HG03378 (cell line): ENCODE data around the gene TUBGCP2.

Experiments
- ATAC-seq: cut with Tn5 transposase; IDR thresholded peaks from one replicate; pipeline ENCODE4 v1.9.1; 2021; ENCODE audit warnings: mild to moderate bottlenecking, moderate library complexity; ENCODE audit not compliant: unreplicated experiment

The TUBGCP2 gene, protein sequence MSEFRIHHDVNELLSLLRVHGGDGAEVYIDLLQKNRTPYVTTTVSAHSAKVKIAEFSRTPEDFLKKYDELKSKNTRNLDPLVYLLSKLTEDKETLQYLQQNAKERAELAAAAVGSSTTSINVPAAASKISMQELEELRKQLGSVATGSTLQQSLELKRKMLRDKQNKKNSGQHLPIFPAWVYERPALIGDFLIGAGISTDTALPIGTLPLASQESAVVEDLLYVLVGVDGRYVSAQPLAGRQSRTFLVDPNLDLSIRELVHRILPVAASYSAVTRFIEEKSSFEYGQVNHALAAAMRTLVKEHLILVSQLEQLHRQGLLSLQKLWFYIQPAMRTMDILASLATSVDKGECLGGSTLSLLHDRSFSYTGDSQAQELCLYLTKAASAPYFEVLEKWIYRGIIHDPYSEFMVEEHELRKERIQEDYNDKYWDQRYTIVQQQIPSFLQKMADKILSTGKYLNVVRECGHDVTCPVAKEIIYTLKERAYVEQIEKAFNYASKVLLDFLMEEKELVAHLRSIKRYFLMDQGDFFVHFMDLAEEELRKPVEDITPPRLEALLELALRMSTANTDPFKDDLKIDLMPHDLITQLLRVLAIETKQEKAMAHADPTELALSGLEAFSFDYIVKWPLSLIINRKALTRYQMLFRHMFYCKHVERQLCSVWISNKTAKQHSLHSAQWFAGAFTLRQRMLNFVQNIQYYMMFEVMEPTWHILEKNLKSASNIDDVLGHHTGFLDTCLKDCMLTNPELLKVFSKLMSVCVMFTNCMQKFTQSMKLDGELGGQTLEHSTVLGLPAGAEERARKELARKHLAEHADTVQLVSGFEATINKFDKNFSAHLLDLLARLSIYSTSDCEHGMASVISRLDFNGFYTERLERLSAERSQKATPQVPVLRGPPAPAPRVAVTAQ

DNA sequence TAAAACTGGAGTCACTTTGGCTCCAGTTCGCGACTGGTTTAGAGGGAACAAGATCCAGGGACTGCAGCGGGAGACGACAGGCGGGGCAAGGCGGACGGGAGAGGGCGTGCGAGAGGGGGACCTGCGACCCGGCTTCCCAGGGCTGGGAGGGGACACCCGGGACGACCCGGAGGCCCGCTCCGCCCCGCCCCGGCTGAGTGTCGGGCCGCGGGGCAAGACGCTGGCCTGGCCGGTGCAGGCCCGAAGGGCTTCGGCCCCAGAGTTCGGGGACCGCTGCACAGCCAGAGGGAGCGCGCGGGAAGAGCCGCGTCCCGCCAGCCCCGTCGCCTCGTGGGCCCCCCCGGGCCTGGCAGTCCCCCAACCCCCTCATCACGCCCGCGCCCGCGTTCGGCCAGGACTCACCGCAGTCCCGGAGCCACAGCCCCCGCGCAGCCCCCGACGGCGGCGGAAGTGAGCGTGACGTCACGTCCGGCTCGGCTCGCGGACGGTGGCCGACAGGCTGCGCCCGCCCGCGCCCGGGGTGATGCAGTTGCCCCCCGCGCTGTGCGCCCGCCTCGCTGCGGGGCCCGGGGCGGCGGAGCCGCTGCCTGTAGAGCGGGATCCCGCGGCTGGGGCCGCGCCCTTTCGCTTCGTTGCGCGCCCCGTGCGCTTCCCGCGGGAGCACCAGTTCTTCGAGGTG lies at the start of gene TUBGCP2, which contains the start of gene ZNF511:
Gene TUBGCP2, minus strand, starts transcription at position 452 of the 679 bp plus-strand sequence. CDS start 5,931 bp downstream, outside the sequence.
Gene ZNF511, plus strand, starts transcription at position 494 of the 679 bp plus-strand sequence. Its CDS starts 30 bp downstream, at position 524.
- peak; percentile 59 for ATAC-seq

DNA sequence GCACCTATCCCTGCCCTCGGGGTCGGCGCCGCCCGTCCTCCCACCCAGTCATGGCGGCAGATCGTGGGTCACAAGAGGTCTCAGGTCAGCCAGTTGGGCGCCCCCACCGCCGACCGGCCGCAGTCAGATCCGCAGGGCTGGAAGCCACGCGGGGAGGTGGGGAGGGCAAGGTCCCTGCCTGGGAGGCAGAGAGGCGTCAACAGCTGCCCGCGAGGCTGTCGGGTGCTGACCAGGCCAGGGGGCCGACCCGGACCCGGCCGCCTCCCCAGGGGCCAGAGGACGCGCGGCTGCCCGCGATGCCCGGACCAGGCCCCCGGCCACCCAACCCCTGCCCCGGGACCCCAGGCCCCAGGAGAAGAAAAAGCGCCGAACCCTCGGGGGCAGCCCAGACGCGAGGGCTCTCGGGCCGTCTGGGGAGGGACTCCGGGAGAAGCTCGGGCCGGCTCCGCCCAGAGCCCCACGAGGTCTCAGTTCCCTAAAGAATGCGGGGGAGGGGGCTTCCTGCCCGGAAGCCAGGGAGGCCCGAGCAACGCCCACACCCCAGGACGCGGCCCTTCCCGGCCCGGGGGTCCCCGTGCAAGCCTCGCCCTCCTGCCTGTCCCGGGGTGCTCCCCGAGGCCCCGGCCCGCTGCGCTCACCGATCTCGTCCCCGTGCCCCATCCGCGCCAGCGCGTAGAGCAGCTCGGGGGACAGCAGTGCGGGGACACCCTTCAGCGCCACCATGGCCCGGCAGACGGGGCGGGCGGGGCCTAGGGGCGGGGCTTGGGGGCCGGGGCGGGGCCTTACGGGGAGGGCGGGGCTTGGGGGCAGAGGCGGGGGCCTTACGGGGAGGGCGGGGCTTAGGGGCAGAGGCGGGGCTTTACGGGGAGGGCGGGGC lies 48.9 kb upstream of the TUBGCP2 start, which contains the start of gene FUOM:
Gene FUOM, minus strand, starts transcription at position 735 of the 877 bp plus-strand sequence. Its CDS starts 12 bp downstream, at position 723.
- ATAC-seq, result peak; percentile 51

DNA sequence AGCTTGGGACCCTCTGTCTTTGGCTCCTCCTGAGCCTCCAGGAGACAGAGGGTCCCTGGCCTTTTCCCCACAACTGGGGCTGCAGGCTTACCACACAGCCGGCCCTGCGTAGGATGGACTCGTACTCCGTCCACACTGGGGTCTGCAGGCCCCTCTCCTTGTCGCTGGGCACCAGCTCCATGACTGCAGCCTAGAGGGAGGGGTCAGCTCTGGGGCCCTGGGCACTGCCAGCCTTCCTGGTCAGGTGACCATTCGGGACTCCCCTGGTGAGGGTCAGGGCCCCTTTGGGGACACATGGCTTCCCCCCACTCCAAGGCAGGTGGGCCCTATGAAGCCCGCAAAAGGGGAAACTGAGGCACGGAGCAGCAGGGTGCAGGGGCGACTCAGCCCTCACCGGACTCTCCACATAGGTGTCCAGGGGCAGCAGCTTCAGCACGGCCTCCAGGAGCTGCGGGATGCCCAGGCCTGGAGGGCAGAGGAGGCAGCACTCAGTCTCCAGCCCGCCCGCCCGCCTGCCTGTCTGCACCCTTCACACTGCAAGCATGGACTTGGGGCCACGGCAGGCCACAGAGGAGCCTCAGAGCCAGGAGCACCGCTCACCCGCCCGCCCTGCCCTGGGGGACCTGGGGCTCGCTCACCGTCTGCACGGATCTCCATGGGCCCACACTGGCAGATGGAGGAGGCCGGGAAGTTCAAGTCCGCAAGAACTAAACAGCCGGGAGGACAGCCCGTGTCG lies 48.0 kb upstream of the TUBGCP2 start:
- no peak for ATAC-seq

GRCh38 chr10:133355991-133356390 lies 47.3 kb upstream of the TUBGCP2 start:
- no peak for ATAC-seq

- ATAC-seq, result no peak
These were observed 46.6 kb upstream of the TUBGCP2 start for GRCh38 chr10:133355266-133355665.

- ATAC-seq, result no peak
These were observed 46.1 kb upstream of the TUBGCP2 start for GRCh38 chr10:133354672-133355240.

- no peak for ATAC-seq
These were observed 45.4 kb upstream of the TUBGCP2 start for GRCh38 chr10:133353988-133354605.

GRCh38 chr10:133353202-133353959 lies 44.7 kb upstream of the TUBGCP2 start:
- ATAC-seq, result no peak

GRCh38 chr10:133351408-133352318 lies 43.0 kb upstream of the TUBGCP2 start:
- ATAC-seq, result no peak

DNA sequence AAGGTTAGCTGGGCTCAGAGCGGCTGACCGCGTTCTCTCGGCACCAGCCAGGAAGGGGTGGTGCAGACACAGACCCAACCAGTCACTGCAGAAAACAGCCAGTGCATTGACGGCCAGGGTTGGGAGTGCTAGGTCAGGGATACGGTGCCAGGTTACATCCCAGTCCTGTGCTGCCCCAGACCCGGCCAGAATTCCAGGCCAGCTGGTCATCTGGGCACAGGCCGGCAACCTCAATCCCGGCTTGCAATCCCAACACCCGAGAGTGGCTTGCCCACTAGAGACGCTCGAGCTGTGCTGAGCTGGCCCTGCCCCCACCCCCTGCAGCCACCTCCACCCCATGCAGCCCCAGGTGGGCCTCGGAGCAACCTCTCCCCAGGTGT lies 42.3 kb upstream of the TUBGCP2 start:
- ATAC-seq, result no peak

DNA sequence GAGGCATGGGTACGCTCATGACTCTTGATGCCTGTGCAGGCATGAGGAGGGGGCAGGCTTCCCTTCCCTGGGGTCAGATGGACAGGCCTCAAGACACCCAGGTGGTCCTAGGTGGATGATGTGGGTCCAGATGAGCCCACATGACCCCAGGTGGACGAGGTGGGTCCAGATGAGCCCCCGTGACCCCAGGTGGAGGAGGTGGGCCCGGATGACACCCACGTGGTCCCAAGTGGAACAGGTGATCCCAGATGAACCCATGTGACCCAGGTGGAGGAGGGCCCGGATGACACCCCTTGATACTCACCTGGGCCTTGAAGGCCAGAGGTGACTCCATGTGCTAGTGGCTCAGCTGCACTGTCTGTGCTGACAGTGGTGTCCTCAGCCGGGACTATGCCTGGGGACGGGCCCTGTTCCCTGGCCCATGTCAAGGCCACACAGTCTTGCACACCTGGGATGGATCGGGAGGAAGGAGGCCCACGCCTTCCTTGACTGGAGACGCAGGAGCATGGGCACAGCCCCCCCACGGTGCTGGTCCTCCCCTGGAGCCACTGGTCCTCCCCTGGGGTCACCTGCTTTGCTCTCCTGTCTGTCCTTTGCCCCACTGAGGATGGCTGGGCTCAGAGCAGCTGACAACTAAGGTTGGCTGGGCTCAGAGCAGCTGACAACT lies 41.7 kb upstream of the TUBGCP2 start:
- ATAC-seq, result no peak

GRCh38 chr10:133349577-133350011 lies 40.9 kb upstream of the TUBGCP2 start:
- ATAC-seq, result no peak

- no peak for ATAC-seq
These were observed 40.5 kb upstream of the TUBGCP2 start for GRCh38 chr10:133349160-133349568.

DNA sequence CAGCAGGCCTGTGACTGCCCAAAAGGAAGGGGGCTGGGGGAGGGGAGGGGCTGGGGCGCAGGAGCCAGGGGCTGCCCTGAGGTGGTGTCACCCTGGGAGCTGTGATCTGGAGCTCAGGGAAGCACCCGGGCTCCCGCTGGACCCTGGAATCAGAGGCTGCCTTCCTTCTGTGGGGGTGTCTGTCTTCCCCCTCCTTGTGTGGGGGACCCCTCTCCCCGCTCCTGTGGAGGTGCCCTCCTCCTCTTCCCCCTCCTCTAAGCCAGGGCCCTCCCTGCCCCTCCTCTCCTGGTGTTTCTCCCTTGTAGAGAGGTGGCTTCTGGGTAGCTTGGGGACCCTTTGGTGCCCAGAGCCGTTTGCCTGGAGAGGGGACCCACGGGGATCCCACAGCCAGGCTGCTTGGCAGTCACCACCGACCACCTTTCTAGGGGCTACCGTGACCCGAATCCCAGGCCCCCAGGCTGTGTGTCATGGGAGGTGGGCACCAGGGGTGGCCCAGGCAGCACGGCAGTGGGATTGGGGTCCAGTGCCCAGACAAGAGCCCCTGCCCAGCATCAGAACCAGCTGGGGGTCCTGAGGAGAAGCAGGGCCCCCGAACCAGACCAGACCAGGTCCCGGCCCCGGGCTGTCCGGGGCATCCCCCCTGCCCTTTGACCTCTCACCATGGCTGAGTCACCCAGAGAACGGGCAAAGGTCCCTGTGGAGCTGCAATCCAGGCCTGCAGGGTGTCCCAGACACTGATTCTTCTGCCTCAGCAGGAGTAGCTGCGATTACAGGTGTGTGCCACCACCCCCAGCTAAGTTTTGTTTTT lies 39.2 kb upstream of the TUBGCP2 start:
- ATAC-seq, result no peak

DNA sequence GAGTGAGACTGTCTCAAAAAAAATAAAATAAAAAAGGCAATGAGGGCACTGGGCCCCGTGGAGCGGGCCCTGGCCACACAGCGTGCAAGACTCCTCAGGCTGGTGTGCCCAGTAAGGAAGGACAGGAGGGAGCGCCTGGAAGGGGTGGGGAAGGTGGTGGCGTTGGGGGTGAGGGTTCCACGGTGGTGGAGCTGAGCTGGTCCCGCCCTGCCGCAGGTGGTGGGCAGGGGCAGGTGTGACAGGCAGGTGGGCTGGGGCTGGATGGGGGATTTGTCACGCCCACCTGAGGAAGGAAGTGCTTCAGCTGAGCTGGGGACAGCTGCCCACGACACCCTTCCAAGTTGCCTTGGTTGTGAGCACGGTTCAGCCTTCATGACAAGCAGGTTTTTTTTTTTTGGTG lies 37.7 kb upstream of the TUBGCP2 start:
- ATAC-seq, result no peak
